ENCODE data around the gene ACOXL.
A peak's percentile ranks its signal among the peaks of the same experiment; 100 is the strongest.

ACOXL gene

DNA sequence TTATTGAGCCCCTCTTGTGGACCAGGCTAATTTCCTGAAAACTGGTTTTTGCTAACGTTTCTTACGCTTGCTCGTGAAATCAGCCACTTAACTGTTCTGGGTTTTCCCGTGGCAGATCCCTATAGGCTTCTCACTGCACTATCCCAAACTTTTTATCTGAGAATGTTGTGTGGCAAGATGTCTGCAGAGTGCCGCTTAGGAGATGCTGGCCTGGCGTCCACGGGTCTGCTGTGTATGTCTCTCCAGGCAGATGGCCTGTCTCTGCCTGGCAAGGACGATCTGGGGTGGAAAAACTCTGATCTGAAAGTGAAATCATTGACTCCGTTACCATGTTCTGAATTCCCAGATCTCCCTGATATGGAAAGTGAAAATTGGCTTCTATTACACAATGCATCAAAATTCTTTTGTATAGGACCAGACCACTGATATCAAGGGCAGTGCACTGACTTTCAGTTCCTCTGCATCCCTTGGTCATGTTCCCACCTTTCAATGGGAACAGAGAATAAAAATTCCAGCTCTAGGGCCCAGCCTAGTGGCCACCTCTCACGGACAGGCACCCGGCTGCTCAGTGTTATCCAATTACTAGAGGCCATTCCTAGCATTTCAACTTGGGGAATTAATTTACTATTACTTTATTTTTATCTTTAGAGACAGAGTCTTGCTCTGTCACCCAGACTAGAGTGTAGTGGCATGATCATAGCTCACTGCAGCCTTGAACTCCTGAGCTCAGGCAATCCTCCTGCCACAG lies 154.6 kb downstream of the ACOXL start:
- no peak overlapping the region for H3K4me3 Mint-ChIP-seq
- peaks cover 13% of the 10 kb centered on the region for H3K9me3 Mint-ChIP-seq
- H3K27me3 Mint-ChIP-seq (ENCODE audit: low read depth, poor library complexity) = no peaks in the 10 kb centered on the region
- H3K4me1 Mint-ChIP-seq = peaks cover 21% of the 10 kb centered on the region
- H3K36me3 Mint-ChIP-seq (ENCODE audit: low read depth) = peaks cover 5% of the 10 kb centered on the region
- H3K27ac Mint-ChIP-seq = no peak overlapping the region
- TF ChIP-seq, protein P1, sequence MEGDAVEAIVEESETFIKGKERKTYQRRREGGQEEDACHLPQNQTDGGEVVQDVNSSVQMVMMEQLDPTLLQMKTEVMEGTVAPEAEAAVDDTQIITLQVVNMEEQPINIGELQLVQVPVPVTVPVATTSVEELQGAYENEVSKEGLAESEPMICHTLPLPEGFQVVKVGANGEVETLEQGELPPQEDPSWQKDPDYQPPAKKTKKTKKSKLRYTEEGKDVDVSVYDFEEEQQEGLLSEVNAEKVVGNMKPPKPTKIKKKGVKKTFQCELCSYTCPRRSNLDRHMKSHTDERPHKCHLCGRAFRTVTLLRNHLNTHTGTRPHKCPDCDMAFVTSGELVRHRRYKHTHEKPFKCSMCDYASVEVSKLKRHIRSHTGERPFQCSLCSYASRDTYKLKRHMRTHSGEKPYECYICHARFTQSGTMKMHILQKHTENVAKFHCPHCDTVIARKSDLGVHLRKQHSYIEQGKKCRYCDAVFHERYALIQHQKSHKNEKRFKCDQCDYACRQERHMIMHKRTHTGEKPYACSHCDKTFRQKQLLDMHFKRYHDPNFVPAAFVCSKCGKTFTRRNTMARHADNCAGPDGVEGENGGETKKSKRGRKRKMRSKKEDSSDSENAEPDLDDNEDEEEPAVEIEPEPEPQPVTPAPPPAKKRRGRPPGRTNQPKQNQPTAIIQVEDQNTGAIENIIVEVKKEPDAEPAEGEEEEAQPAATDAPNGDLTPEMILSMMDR (IDR thresholded peaks at IDR 0.05) = no peak
- no peak for DNase-seq

DNA sequence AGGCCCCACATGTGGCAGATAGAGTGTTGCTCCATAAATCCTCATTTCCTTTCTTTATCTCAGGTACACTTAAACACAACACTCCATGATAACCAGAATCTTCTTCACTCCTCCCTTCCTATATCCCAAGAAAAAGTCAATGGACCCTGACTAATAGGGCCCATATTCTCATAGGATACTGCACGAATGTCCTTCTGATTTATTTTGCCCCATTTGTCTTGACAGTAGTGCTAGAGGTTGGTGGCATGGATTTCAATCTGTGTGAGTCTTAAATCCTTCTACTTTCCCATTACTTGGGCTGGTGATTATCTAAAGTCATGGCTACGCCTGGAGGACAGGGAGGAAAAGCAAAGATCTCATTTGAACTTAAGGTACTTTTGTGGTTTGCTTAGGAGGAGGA lies 156.0 kb downstream of the ACOXL start:
- Mint-ChIP-seq H3K36me3 (ENCODE audit: low read depth) (peaks cover 5% of the 10 kb centered on the region), H3K27me3 (ENCODE audit: low read depth, poor library complexity) (no peaks in the 10 kb centered on the region), H3K27ac (peak overlapping the region; percentile 36), H3K4me3 (no peak overlapping the region), H3K9me3 (peaks cover 10% of the 10 kb centered on the region), H3K4me1 (peaks cover 21% of the 10 kb centered on the region)
- TF ChIP-seq, protein P1 (IDR thresholded peaks at IDR 0.05) = no peak
- DNase-seq = no peak

DNA sequence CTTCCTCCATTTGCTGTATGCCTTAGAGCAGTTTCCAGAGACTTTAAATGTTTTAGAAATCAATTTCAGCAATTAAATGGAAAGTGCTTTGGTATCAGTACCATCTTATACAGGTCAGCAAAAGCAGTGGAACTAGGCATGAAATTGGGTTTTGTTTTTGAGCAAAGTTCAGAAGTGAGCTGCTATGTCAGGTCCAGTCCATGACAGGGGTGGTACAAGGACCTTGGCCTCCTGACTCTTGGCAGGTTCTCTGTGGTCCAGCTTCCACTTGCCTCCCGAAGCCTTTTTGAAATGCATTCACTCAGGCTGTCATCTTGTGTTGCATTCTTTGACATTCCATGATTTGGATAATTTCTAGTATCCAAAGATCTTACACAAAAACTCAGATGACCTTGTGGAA lies 159.3 kb downstream of the ACOXL start:
- H3K4me1 Mint-ChIP-seq = peaks cover 21% of the 10 kb centered on the region
- H3K36me3 Mint-ChIP-seq (ENCODE audit: low read depth) = peaks cover 5% of the 10 kb centered on the region
- no peak overlapping the region for H3K4me3 Mint-ChIP-seq
- H3K9me3 Mint-ChIP-seq = peaks cover 22% of the 10 kb centered on the region
- TF ChIP-seq, protein P1 (IDR thresholded peaks at IDR 0.05) = no peak
- DNase-seq = no peak
- H3K27me3 Mint-ChIP-seq (ENCODE audit: low read depth, poor library complexity) = peaks cover 2% of the 10 kb centered on the region
- no peak overlapping the region for H3K27ac Mint-ChIP-seq

DNA sequence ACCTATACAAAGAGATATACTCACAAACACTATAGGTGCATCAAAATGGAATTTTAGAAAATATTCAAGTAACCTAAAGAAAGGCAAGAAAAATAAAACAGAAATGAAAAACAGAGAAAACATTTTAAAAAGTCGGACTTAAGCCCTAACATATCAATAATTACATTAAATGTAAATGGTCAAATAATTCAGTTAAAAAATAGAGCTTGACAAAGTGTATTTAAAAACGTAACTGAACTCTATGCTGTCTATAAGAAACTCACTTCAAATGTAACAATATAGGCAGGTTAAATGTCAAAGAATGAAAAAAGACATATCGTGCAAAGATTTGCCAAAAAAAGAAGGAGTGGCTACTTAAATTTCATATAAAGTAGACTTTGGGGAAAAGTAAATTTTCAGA lies 163.9 kb downstream of the ACOXL start:
- no peaks in the 10 kb centered on the region for H3K36me3 Mint-ChIP-seq (ENCODE audit: low read depth)
- peaks cover 7% of the 10 kb centered on the region for H3K27me3 Mint-ChIP-seq (ENCODE audit: low read depth, poor library complexity)
- TF ChIP-seq, protein P1 (IDR thresholded peaks at IDR 0.05) = no peak
- DNase-seq = no peak
- H3K27ac Mint-ChIP-seq = no peak overlapping the region
- H3K4me1 Mint-ChIP-seq = no peaks in the 10 kb centered on the region
- H3K9me3 Mint-ChIP-seq = peaks cover 12% of the 10 kb centered on the region
- no peak overlapping the region for H3K4me3 Mint-ChIP-seq

DNA sequence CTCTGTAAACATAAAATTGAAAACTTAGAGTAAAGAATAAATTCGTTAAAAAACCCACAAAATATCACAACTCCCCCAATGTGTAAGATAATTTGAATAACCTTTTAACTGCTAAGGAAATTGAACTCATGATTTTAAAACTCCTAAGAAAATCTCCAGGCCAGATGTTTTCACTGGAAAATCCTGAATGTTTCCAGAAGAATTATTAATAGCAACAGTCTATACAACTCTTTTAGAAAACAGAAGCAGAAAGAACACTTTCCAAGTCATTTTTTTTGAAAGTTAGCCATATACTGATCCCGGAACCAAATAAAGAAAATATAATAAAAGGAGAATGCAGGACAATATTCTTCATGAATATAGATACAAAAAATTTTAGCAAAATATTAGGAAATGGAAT lies 165.6 kb downstream of the ACOXL start:
- Mint-ChIP-seq H3K36me3 (ENCODE audit: low read depth) (no peaks in the 10 kb centered on the region), H3K4me1 (peaks cover 9% of the 10 kb centered on the region)

More for the DNA sequence above, 165.6 kb downstream of the ACOXL start:
- no peak overlapping the region for H3K4me3 Mint-ChIP-seq
- peaks cover 12% of the 10 kb centered on the region for H3K9me3 Mint-ChIP-seq
- TF ChIP-seq, protein P1 (IDR thresholded peaks at IDR 0.05) = no peak
- no peak for DNase-seq
- peaks cover 7% of the 10 kb centered on the region for H3K27me3 Mint-ChIP-seq (ENCODE audit: low read depth, poor library complexity)
- H3K27ac Mint-ChIP-seq = no peak overlapping the region

Data from nephron progenitor cell (in vitro differentiated cells).